HG03196 (cell line): Measurements from ENCODE around the gene GNAZ.
"Not testable (repeated sequence)": the region's sequence is repeated elsewhere in the genome, so short reads cannot be mapped to it uniquely, and the experiment has no call there.

Source experiments
- ATAC-seq: cut with Tn5 transposase; IDR thresholded peaks from one replicate; pipeline ENCODE4 v1.9.1; 2021; ENCODE audit not compliant: unreplicated experiment

GNAZ gene

DNA sequence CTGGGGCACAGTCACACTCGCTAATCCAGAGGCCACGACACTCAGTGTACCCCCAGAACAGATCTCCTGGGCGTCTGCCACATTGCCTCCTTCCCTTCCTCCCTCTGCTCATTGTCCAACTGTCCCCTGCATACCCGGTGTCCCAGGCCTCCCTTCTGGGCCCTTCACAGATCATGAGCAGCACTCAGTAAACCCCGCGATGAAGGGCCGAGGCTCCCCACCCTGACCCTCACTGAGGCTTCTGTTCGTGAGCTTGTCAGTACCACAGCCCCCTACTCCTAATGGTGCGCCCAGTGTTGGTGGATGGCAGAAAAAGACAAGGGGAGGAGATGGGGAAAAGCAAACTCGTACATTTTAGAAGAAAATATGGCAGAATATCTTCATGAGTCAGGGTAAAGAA is 58.8 kb downstream of the GNAZ start:
- ATAC-seq = no peak

DNA sequence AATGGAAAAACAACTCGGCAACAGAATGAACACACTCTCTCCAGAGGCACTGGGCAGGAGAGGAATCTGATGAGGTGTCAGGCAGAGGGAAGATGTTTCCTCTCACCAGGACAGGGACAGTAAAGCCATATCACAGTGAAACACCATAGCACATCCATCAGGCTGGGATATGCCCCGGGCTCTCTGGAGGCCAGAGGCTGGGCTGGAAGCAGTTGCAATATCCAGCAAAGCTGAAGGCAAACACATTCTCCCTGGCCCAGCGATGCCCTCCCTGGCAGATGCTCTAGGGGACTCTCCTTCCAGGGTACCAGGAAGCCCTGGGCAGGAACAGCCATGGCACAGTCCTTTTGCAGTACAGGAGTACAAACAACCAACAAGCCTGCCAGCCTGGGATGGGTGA is 60.4 kb downstream of the GNAZ start:
- no peak for ATAC-seq

DNA sequence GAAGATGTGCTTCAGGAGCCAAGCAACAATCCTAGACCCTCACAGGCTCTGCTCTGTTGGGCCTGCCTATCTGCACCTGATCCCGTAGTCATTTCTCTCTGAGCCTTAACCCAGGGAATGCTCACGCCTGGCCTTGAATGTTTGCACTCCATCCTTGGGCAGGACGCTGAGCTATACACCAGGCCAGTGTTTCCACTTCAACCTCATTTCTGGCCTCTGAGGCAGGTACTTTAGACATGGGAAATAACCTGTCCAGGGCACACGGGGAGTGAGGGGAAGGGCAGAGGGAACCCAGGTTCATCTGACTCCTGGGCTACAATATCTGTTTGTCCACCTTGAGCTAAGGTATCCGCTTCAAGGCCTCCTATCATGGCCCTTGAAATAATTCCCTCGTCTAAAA is 61.6 kb downstream of the GNAZ start:
- ATAC-seq = no peak

DNA sequence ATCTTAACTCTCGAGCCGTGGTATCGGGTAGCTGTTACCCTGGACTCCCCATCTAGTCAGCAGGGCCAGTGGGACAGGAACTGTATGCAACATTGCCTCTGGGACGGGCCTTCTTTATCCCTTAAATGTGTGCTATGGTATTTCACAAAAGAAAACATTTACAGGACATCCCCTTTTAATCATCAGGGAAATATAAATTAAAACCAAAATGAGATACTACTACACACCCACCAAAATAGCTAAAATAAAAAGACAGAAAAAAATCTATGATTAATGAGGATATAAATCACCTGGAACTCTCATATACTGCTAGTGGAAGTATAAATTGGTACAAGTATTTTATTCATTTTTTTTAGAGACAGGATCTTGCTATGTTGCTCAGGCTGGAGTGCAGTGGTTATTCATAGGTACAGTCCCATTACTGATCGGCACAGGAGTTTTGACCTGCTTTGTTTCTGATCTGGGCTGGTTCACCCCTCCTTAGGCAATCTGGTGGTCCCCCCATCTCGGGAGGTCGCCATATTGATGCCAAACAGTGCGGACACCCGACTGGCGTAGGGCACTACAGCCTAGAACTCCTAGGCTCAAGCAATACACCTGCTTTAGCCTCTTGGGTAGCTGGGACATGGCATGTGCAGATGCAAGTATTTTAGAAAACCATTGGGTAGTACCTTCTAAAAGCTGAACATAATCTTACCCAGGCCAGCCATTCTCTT is 62.2 kb downstream of the GNAZ start:
- ATAC-seq = no peak

DNA sequence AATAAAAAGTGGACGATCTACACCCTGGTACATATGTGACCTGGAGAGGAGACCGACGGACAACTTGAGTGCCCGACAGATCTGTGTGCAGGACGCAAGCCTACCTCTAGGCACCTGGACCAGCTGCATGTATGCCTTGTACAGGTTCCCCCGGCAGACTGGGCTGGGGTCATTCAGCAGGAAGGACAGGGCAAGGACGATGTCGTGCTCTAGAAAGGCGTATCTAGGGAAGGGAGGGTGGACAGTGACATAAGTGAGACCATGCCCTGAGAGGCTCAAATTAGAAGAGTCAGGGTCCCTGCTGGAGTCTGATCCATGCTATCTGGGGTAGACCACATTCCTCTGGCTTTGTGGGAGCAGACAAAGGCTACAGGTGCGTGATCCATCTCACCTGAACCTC is 63.6 kb downstream of the GNAZ start:
- no peak for ATAC-seq

DNA sequence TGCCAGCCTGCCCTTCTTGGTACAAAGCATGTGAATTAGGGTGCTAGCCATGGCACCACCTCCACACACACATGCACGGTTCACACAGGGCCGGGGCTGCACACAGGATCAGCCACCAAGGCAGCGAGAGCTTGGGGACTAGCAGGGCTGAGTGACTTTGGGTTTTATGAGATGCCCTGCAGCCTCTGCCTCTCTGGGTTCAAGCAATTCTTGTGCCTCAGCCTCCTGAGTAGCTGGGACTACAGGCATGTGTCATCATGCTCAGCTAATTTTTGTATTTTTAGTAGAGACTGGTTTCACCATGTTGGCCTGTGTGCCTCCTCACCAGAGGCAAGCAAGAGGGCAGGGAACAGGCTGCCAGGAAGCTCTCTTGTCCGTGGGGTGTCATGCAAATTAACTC is 66.7 kb downstream of the GNAZ start:
- ATAC-seq = not testable (repeated sequence)

DNA sequence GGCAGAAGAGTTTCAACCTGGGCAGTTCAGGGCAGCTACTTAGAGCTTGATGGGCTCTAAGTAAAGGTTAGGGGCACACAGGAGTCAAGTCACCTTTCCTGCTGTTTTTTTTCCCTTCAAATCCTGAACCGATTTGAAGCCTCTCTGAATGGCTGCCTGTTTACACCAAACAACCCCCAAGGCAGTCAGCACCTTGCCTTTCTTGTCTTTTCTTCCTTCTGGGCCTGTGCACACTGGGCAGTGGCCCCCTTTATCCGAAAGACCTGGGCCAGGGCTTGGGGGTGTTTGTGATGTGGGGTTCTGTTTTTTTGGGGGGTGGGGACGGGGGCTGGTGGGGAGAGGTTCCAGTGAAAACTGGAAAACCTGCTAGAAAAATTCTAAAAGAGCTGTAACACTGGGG is 67.1 kb downstream of the GNAZ start:
- no peak for ATAC-seq

DNA sequence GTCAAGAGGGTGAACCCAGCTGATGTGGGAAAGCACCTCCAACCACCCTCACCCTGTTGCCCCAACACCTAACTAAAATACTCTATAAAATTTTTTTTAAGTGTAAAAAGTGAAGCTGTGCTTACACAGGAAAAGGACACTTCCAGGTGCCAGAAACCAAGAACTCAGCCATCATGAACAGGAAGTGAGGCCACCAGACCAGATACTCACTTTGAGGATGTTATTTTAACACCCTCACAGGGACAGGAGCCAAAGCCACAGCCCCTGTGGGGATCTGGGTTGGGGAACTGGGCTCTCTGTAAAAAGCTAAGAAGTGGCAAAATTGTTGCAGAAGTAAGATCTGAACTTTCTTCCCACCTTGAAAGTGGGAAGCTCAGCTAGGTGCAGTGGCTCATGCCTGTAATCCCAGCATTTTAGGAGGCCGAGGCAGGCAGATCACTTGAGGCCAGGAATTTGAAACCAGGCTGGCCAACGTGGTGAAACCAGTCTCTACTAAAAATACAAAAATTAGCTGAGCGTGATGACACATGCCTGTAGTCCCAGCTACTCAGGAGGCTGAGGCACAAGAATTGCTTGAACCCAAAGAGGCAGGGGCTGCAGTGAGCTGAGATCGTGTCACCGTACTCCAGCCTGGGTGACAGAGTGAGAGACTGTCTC is 67.7 kb downstream of the GNAZ start:
- ATAC-seq = peak; percentile 32

DNA sequence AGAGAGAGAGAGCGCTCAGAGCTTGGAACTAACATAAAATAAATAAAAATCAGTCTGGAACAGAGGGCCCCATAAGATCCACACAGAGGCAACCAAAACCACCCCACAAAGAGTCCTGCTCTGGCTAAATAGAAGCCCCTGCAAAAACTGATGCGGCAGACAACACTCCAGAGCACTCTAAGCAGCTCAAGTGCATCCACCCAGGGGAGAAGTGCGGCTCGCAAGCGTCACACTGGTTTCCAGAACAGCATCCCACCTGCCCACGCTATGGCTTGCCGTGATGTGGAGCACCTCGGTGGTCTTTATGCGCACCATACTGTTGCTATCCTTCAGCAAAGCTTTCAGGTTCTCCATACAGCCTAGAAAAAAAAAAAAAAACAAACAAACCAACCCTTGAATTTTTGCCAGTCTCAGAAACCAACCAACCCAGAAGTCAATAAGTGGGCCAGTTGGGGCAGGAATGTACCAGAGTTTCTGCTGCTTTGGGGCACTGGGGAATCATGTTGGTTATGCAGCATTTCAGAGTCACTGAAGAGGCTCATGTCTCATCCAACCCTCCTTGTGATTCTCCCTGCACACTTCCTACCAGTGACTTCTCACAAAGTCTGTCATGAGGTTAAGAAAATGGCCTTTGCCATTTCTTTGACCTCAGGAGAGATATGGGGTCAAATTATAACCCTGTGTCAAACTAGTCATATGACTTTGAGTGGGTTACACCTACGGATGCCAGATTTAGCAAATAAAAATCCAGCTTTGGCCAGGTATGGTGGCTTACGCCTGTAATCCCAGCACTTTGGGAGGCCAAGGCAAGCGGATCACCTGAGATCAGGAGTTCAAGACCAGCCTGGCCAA is 68.5 kb downstream of the GNAZ start:
- ATAC-seq = no peak

DNA sequence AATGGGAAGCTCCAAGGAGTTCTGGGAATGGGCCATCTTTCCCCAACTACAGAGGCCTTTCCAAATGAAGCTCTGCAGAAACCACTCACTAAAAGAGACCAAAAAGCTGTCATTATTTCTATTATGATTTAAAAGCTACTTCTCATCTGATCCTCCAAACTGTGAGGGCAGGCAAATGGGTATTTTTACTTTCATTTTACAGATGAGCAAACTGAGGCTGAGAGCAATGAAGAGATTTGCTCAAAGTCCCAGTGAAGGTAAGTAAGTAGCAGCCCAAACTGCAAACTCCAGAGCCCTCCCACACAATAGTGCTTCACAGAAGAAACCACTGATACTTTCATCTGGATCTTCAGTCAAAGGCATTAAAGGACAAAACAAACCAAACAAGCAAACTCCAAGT is 70.1 kb downstream of the GNAZ start:
- no peak for ATAC-seq

DNA sequence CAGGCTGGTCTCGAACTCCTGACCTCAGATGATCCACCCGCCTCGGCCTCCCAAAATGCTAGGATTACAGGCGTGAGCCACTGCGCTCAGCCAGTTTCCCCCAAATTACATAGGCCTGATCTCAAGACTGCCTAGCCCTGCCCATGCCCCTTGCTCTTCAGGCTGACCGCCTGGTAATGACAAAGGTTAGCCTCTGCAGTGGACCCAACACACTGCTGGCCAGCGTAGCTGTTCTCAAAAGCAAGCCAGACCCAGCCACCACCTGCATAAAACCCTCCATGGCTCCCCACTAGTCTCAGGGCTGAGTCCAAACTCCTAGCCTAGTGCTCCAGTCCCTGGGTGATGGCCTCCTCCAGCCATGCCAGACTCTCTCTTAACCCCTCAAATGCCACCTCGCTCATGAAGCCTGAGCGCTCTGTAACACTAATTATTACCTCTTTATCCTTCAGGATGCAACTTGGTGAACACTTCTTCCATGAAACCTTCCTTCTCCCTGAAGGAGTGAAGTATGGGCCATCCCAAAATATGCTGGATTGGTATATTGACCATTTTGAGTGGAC is 72.3 kb downstream of the GNAZ start:
- ATAC-seq = no peak

DNA sequence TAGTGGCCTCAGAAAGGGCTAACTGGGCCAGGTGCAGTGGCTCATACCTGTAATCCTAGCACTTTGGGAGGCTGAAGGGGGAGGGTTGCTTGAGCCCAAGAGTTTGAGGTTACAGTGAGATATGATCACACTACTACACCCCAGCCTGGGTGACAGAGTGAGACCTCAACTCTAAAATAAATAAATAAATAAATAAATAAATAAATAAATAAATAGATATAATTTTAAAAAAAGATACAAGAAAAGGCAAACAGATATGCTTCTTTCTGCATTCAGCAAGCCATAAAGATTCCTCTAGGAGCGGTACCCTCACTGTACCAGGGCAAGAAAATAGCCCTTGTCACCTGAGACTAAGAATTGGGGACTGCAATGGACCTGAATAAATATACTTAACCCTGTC is 72.8 kb downstream of the GNAZ start:
- no peak for ATAC-seq

DNA sequence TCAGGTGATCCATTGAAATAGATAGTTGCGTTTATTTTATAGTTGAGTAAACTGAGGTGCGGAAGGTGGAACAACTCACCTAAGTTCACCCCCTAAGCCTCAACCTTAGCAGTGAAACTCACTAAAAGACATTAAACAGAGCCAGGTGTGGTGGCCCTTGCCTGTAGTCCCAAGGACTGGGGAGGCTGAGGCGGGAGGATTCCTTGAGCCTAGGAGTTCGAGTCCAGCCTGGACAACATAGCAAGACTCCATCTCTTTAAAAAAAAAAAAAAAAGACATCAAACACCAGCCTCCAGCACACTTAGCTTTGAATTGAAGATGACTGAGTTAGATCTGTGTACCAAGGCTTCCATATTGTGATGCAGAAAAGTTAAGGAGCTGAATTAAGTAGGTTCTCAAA is 74.1 kb downstream of the GNAZ start:
- ATAC-seq = no peak

DNA sequence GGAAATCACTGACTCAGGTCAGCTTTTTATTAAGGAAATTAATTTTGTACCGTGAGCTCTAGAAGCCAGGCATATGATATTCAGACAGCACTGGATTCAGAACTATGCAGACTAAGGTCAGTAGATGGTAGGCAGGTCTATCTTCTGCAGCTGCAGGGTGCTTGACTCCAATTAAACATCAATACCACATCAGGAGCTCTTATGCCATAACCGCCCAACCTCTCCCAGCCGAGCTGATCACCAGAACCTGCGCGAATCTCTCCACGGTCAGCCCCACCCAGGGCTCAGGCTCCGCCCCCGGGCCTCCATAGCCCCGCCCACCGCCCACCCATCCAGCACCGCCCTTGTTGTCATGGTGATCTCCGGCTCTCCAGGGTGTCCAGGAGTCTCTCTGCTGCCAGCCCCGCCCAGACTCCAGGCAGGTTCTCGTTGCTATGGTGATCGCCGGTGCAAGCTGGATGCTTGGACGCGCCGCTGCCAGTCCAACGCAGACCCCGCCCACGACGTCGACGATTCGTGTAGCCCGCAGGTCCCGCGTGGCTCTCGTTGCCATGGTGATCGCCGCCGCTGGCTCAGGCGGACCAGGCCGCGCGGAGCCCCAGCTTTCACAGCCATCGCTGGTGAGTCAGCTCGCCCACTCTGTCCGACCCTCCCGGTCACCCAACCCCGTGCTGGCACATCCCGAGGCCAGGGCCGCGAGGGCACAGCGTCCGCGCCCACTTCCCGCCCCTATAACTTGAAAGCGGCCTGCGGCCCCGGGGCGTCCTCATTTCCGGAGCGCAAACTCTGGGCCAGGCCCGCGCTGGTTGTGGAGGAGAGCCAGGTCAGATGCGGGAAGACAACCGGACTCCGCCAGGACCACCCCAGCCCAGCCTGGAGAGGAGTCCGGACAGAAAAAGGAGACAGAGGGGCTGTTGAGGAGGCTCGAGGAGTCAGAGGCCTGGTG is 74.9 kb downstream of the GNAZ start, which contains the start of gene RAB36:
TSS of gene RAB36 (plus strand) at position 546 of the 946 bp plus-strand sequence. CDS start 1,140 bp downstream, outside the sequence.
- ATAC-seq = no peak

DNA sequence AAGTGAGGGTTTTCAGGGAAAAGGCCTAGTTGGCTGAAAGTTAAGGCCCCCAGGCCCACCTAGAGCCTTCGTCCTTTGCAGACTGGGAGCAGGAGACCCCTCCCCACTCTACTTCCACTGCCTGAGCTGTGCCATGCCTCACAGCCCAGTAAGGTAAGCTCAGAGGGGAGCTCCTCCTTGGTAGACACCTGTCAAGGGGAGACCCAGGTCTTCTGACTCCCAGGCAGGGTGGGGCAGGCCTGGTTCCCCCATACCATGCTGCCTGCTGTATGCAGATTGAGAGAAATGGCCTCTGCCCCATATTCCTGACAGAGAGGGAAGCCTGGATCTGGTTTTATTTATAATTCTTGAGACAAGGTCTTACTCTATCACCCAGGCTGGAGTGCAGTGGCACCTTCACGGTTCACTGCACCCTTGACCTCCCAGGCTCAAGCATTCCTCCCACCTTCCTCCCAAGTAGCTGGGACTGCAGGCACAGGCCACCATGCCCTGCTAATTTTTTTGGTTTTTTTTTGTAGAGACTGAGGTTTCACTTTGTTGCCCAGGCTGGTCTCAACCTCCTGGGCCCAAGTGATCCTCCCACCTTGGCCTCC is 75.7 kb downstream of the GNAZ start:
- ATAC-seq = no peak

DNA sequence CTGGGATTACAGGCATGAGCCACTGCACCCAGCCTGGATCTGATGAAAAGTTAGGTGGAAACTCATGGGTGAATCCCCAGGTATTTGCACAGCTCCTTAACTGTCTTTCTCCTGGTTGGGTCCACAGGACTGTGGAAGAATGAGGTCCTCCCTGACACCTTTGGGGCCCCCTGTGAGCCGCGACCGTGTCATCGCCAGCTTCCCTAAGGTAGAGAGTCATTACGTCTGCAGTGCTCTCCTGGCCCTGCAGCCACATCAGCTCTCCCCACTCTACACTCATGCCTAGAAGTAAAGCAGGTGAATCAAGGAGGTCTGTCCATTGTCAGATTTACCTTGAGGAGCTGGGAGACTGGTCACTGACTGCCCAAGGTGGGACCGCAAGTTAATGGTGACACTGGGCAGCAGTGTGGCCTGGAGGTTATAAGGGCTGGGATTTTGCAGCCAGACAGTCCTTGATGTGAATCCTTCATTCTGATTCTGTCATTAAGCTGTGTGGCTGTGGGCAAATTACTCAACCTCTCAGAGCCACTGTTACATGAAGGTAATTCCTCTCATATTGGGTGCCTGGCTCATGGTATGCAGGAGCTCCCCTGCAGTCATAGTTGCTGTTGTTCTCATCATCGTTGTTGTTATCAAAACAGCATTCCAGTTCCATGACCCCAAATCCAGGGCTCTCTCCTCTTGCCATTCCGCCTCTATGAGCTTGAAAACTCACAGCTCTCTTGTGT is 76.3 kb downstream of the GNAZ start:
- no peak for ATAC-seq

DNA sequence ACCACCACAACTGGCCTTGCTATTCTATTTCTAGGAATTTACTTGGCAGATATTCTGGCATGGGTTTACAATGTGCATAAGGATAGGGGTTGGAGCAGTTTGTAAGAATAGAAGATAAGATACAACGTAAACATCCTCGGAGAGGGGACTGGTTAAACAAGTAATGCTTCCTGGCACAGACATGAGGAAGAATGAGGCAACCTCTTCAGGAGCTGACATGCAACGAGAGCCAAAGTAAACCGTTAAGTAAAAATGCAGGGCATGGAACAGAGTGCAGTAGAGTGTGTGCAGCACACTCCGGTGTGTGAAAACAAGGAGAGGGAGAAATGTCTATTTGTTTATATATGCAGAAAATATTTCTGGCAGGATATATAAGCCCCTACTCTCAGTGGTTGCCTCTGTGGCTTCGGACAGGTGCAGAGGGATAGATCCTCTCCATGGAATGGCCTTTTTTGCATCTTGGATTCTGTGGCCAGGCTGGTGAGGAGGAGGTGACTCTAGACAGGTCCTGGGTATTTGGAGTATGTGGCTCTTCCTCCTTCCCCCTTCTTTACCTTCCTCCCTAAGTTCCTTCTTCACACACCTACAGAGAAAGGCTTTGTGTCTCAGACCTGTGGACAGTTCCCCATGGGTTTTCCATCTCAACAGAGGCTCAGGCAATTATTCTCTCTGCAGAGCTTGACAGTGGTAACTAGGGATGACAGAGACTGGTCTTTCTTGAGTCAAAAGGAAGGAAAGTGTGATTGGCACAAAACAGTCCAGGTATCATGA is 77.5 kb downstream of the GNAZ start:
- no peak for ATAC-seq

DNA sequence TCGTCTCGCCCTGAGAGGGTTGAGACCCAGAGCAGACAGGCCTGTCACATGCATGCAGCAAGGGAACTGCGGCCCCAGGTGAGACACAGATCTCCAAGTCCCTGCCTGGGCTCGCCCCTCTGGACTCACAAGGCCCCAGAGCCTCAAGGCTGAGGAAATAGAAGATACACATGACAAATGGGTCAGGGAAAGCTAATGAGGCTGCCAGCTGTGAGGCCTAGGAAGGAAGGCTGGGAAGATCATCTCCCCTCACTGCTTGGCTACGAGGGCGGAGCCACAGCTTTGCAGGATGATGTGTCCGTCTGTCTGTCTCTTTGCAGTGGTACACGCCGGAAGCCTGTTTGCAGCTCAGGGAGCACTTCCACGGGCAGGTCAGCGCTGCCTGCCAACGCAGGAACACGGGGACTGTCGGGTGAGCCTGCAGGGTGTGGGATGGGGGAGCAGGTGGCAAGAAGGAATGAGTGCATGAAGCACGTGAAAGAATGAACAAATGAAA is 79.5 kb downstream of the GNAZ start:
- no peak for ATAC-seq
